Dedifferentiated amniotic fluid mesenchymal stem cell (primary cell): Measurements from ENCODE around the gene GRAMD2A.
A peak's percentile ranks its signal among the peaks of the same experiment; 100 is the strongest.

Experiments used
- DNase-seq: peaks from one replicate; pipeline ENCODE4 v3.0.0-alpha.2; 2016; ENCODE audit errors: extremely low spot score

GRAMD2A gene

GRCh38 chr15:72136170-72137051 lies 61.2 kb downstream of the GRAMD2A start:
- DNase-seq: no peak

GRCh38 chr15:72135719-72136118 lies 61.9 kb downstream of the GRAMD2A start:
- no peak for DNase-seq

GRCh38 chr15:72133211-72133610 lies 64.4 kb downstream of the GRAMD2A start:
- DNase-seq: no peak

GRCh38 chr15:72131922-72132321 lies 65.7 kb downstream of the GRAMD2A start:
- no peak for DNase-seq

GRCh38 chr15:72130272-72130671 lies 67.3 kb downstream of the GRAMD2A start:
- DNase-seq: no peak

- DNase-seq: no peak
Observed at GRCh38 chr15:72128359-72128758, 69.2 kb downstream of the GRAMD2A start.

- no peak for DNase-seq
Observed at GRCh38 chr15:72127724-72128322, 69.8 kb downstream of the GRAMD2A start.

GRCh38 chr15:72124218-72124617 lies 73.4 kb downstream of the GRAMD2A start:
- no peak for DNase-seq

GRCh38 chr15:72118017-72118978 lies 79.3 kb downstream of the GRAMD2A start, which contains the start of the genes MYO9A and SENP8:
Gene MYO9A (minus strand): TSS chr15:72118150. CDS start chr15:72046563, 71,587 bp downstream.
Gene SENP8 (plus strand): TSS chr15:72118403. CDS start chr15:72139624, 21,221 bp downstream.
- peak; percentile 92 for DNase-seq

- DNase-seq: peak; percentile 71
Observed at GRCh38 chr15:72117486-72118016, 80.0 kb downstream of the GRAMD2A start.

- peak; percentile 29 for DNase-seq
Observed at GRCh38 chr15:72116731-72117485, 80.7 kb downstream of the GRAMD2A start.

- no peak for DNase-seq
Observed at GRCh38 chr15:72113347-72114031, 84.1 kb downstream of the GRAMD2A start.

GRCh38 chr15:72112805-72113204 lies 84.8 kb downstream of the GRAMD2A start:
- no peak for DNase-seq

GRCh38 chr15:72112116-72112515 lies 85.5 kb downstream of the GRAMD2A start:
- DNase-seq: no peak

- no peak for DNase-seq
Observed at GRCh38 chr15:72110355-72110754, 87.2 kb downstream of the GRAMD2A start.
